DND-41 (cell line): ENCODE measurements around the gene NPRL2.

Source experiments
- ATAC-seq: fragments of 200-7000 bp; cut with Tn5 transposase; 3 replicates; pipeline ENCODE4 v1.9.1; 2021; ENCODE audit warnings: low read depth; ENCODE audit not compliant: insufficient read depth
- DNase-seq: peaks from one replicate; pipeline ENCODE4 v3.0.0-alpha.2; 2020
- H2AFZ ChIP-seq: 2 replicates; pipeline ENCODE4 v1.6.0; 2012; ENCODE audit warnings: low read depth, low read length
- H3K27ac ChIP-seq: 2 replicates; pipeline ENCODE4 v1.5.1; 2012; ENCODE audit warnings: low read length, inconsistent platforms
- H3K27me3 ChIP-seq: fragments of 200-600 bp; sonication (generic); 2 replicates; pipeline ENCODE4 v1.6.0; 2012; ENCODE audit warnings: low read length, mild to moderate bottlenecking, inconsistent platforms; ENCODE audit not compliant: insufficient read depth, poor library complexity
- H3K36me3 ChIP-seq: 2 replicates; pipeline ENCODE4 v1.5.1; 2012; ENCODE audit warnings: low read length, inconsistent platforms; ENCODE audit not compliant: insufficient read depth
- H3K4me1 ChIP-seq: 2 replicates; pipeline ENCODE4 v1.5.1; 2012; ENCODE audit warnings: mild to moderate bottlenecking, low read length; ENCODE audit not compliant: insufficient read depth
- H3K4me2 ChIP-seq: 2 replicates; pipeline ENCODE4 v1.6.0; 2012; ENCODE audit warnings: mild to moderate bottlenecking, moderate library complexity, low read length, inconsistent platforms; ENCODE audit not compliant: insufficient read depth
- H3K4me3 ChIP-seq, 2 experiments: fragments of 200-600 bp in 1 of 2; shearing (Covaris generic) in 1 of 2; 2 replicates each; pipeline ENCODE4 v1.5.1; 2012 to 2016; ENCODE audit warnings: inconsistent platforms in 2 of 2, low read length in 2 of 2, mild to moderate bottlenecking in 2 of 2, low read depth in 1 of 2, moderate library complexity in 1 of 2
- H3K79me2 ChIP-seq: 2 replicates; pipeline ENCODE4 v1.6.0; 2012; ENCODE audit warnings: low read length, inconsistent platforms; ENCODE audit not compliant: insufficient read depth
- H3K9ac ChIP-seq: 2 replicates; pipeline ENCODE4 v1.6.0; 2012; ENCODE audit warnings: low read depth, mild to moderate bottlenecking, inconsistent platforms, low read length, moderate library complexity
- H3K9me3 ChIP-seq: 2 replicates; pipeline ENCODE4 v1.5.1; 2012; ENCODE audit warnings: low read length, moderate library complexity, mild to moderate bottlenecking, inconsistent platforms; ENCODE audit not compliant: insufficient read depth, severe bottlenecking
- H4K20me1 ChIP-seq: 2 replicates; pipeline ENCODE4 v1.6.0; 2012; ENCODE audit warnings: low read length; ENCODE audit not compliant: insufficient read depth
- CTCF ChIP-seq: IDR thresholded peaks from 2 replicates; pipeline ENCODE4 v1.5.1; 2012; ENCODE audit warnings: borderline replicate concordance, low read length, moderate library complexity, mild to moderate bottlenecking; ENCODE audit not compliant: poor library complexity, severe bottlenecking; ENCODE audit errors: extremely low read depth
- EZH2 ChIP-seq: IDR thresholded peaks from 3 replicates; pipeline ENCODE4 v1.6.1; 2012; ENCODE audit warnings: borderline replicate concordance, low read depth, mild to moderate bottlenecking, moderate library complexity, low read length, inconsistent platforms; ENCODE audit not compliant: severe bottlenecking

The NPRL2 gene

GRCh38 chr3:50350527-50351322, at the start of gene NPRL2, which contains the start of gene CYB561D2:
TSS of gene NPRL2 (minus strand) at chr3:50350775. CDS start at chr3:50350652, 123 bp downstream.
TSS of gene CYB561D2 (plus strand) at chr3:50350862. CDS start at chr3:50351434, 572 bp downstream.
- peaks cover 29% of the 10 kb centered on the region for H4K20me1 ChIP-seq

GRCh38 chr3:50396502-50396901, 45.9 kb upstream of the NPRL2 start:
- H3K4me3 ChIP-seq: no peak overlapping the region
- H3K4me2 ChIP-seq: no peak overlapping the region
- no peaks in the 10 kb centered on the region for H3K4me1 ChIP-seq
- no peaks in the 10 kb centered on the region for H3K79me2 ChIP-seq
- DNase-seq (no peak), ATAC-seq (no peak)
- H3K36me3 ChIP-seq: no peaks in the 10 kb centered on the region
- H4K20me1 ChIP-seq: peaks cover 6% of the 10 kb centered on the region; the same call in 1 of the 2 replicates
- H3K27ac ChIP-seq: no peak overlapping the region
- peaks cover 3% of the 10 kb centered on the region for H3K27me3 ChIP-seq
- TF ChIP-seq EZH2 (no peak), CTCF (no peak)
- H3K9me3 ChIP-seq: no peaks in the 10 kb centered on the region
- H2AFZ ChIP-seq: no peak overlapping the region
- H3K9ac ChIP-seq: no peak overlapping the region

More at GRCh38 chr3:50350527-50351322, at the start of gene NPRL2, which contains the start of gene CYB561D2:
- peak; percentile 99 for DNase-seq
- H3K4me3 ChIP-seq: peak within 1 kb of the TSS; percentile 26 to 76
- H3K36me3 ChIP-seq: peaks cover 58% of the 10 kb centered on the region
- H3K9me3 ChIP-seq: no peaks in the 10 kb centered on the region
- peak within 1 kb of the TSS; percentile 90 for H2AFZ ChIP-seq
- peaks cover 51% of the 10 kb centered on the region for H3K79me2 ChIP-seq
- peak within 1 kb of the TSS; percentile 61 for H3K9ac ChIP-seq
- peak within 1 kb of the TSS; percentile 93 for H3K27ac ChIP-seq
- H3K27me3 ChIP-seq: no peaks in the 10 kb centered on the region
- ATAC-seq: peak; percentile 89
- no peak for TF ChIP-seq EZH2
- no peak for TF ChIP-seq CTCF
- peaks cover 42% of the 10 kb centered on the region for H3K4me1 ChIP-seq
- H3K4me2 ChIP-seq: peak within 1 kb of the TSS; percentile 89

- no peak for ATAC-seq
- Histone ChIP-seq H3K9me3 (no peaks in the 10 kb centered on the region), H2AFZ (no peak overlapping the region), H3K4me3 (no peak overlapping the region), H3K4me2 (no peak overlapping the region), H3K9ac (no peak overlapping the region), H3K4me1 (no peaks in the 10 kb centered on the region), H3K27me3 (peaks cover 3% of the 10 kb centered on the region), H4K20me1 (peaks cover 6% of the 10 kb centered on the region; the same call in 1 of the 2 replicates), H3K27ac (no peak overlapping the region), H3K79me2 (no peaks in the 10 kb centered on the region), H3K36me3 (no peaks in the 10 kb centered on the region)
- DNase-seq: no peak
- TF ChIP-seq EZH2: no peak
- no peak for TF ChIP-seq CTCF
Observed at GRCh38 chr3:50395070-50395860, 44.7 kb upstream of the NPRL2 start.
